HG03469 (cell line): Measurements from ENCODE around the gene HOXD9.

Experiments
- ATAC-seq: cut with Tn5 transposase; IDR thresholded peaks from one replicate; pipeline ENCODE4 v1.9.1; 2021; ENCODE audit warnings: mild to moderate bottlenecking, moderate library complexity, moderate number of reproducible peaks; ENCODE audit not compliant: unreplicated experiment

HOXD9 gene

GRCh38 chr2:176122683-176123410 is at the start of gene HOXD9:
TSS of gene HOXD9 (plus strand) at chr2:176122719. CDS start at chr2:176122769, 50 bp downstream.
- no peak for ATAC-seq

- no peak for ATAC-seq
These were observed 49.3 kb upstream of the HOXD9 start for GRCh38 chr2:176072951-176073904.

GRCh38 chr2:176074919-176075425 is 47.5 kb upstream of the HOXD9 start:
- no peak for ATAC-seq

GRCh38 chr2:176075481-176075880 is 47.0 kb upstream of the HOXD9 start:
- no peak for ATAC-seq

GRCh38 chr2:176076063-176076462 is 46.5 kb upstream of the HOXD9 start:
- no peak for ATAC-seq

GRCh38 chr2:176076796-176077195 is 45.7 kb upstream of the HOXD9 start:
- no peak for ATAC-seq

- ATAC-seq, result no peak
These were observed 43.8 kb upstream of the HOXD9 start for GRCh38 chr2:176078541-176079284.

GRCh38 chr2:176079285-176079830 is 43.2 kb upstream of the HOXD9 start:
- ATAC-seq, result no peak

- ATAC-seq, result no peak
These were observed 42.5 kb upstream of the HOXD9 start for GRCh38 chr2:176079831-176080539.

- ATAC-seq, result no peak
These were observed 41.8 kb upstream of the HOXD9 start for GRCh38 chr2:176080540-176081375.

- ATAC-seq, result no peak
These were observed 41.1 kb upstream of the HOXD9 start for GRCh38 chr2:176081376-176081836.

- ATAC-seq, result no peak
These were observed 40.5 kb upstream of the HOXD9 start for GRCh38 chr2:176081837-176082524.

GRCh38 chr2:176082525-176082823 is 40.0 kb upstream of the HOXD9 start:
- no peak for ATAC-seq

GRCh38 chr2:176082824-176083751 is 39.4 kb upstream of the HOXD9 start:
- ATAC-seq, result no peak

GRCh38 chr2:176083796-176084261 is 38.7 kb upstream of the HOXD9 start, which contains the start of gene EVX2:
TSS of gene EVX2 (minus strand) at chr2:176083962. CDS start at chr2:176083776, 186 bp downstream.
- ATAC-seq, result no peak

- no peak for ATAC-seq
These were observed 37.9 kb upstream of the HOXD9 start for GRCh38 chr2:176084611-176085119.
